HEK293 (cell line): ENCODE data around the gene PLCL1.

Source experiments
- CTCF ChIA-PET: fragments of 350-600 bp; formaldehyde crosslinking; extraction: SDS; loops from one replicate; lab custom pipeline; 2021; ENCODE audit warnings: antibody characterized with exemption; lab: Yijun Ruan, JAX
- POLR2A ChIA-PET: fragments of 300-600 bp; formaldehyde crosslinking; extraction: SDS; loops from one replicate; lab custom pipeline; 2020; ENCODE audit warnings: antibody characterized with exemption, inconsistent platforms; lab: Yijun Ruan, JAX
- H3K27ac ChIP-seq: fragments of 200-500 bp; sonication (Bioruptor generic); 2 replicates; pipeline ENCODE4 v1.5.1; 2014; ENCODE audit warnings: low read depth, low read length, control low read depth, inconsistent platforms; ENCODE audit errors: extremely low read depth
- H3K36me3 ChIP-seq, 2 experiments: fragments of 200-500 bp in 1 of 2; sonication (Bioruptor generic) in 1 of 2; 1 replicate in 1 of 2; 2 replicates in 1 of 2; pipeline ENCODE4 v1.5.1; 2014 to 2017; ENCODE audit warnings: inconsistent platforms in 2 of 2, low read length in 2 of 2; ENCODE audit not compliant: control insufficient read depth in 2 of 2, insufficient read depth in 1 of 2
- H3K4me1 ChIP-seq: fragments of 200-500 bp; sonication (Bioruptor generic); 2 replicates; pipeline ENCODE4 v1.5.1; 2014; ENCODE audit warnings: mild to moderate bottlenecking, low read length, inconsistent platforms; ENCODE audit not compliant: control insufficient read depth, insufficient read depth
- H3K4me3 ChIP-seq: 2 replicates; pipeline ENCODE4 v1.5.1; 2011; ENCODE audit warnings: low read depth, mild to moderate bottlenecking, control low read depth, low read length, moderate library complexity
- H3K9me3 ChIP-seq: fragments of 200-500 bp; sonication (Bioruptor generic); 2 replicates; pipeline ENCODE4 v1.5.1; 2014; ENCODE audit warnings: low read depth, low read length, inconsistent platforms; ENCODE audit not compliant: control insufficient read depth, insufficient read depth
- GFI1B ChIP-seq: fragments of 450-650 bp; formaldehyde crosslinking; IDR thresholded peaks from 2 replicates; pipeline ENCODE4 v1.5.1; 2016; ENCODE audit warnings: missing biosample characterization, missing genetic modification characterization
- KLF1 ChIP-seq: fragments of 450-650 bp; formaldehyde crosslinking; IDR thresholded peaks from 2 replicates; pipeline ENCODE4 v1.5.1; 2016; ENCODE audit warnings: missing biosample characterization, missing genetic modification characterization
- PATZ1 ChIP-seq: fragments of 450-650 bp; formaldehyde crosslinking; IDR thresholded peaks from 2 replicates; pipeline ENCODE4 v1.5.1; 2016; ENCODE audit warnings: missing biosample characterization, missing genetic modification characterization
- PBX3 ChIP-seq: sonication (generic); formaldehyde crosslinking; IDR thresholded peaks from 2 replicates; pipeline ENCODE4 v1.8.1; 2022; ENCODE audit warnings: mild to moderate bottlenecking, moderate library complexity, missing genetic modification reagents
- PRDM1 ChIP-seq: fragments of 450-650 bp; formaldehyde crosslinking; IDR thresholded peaks from 2 replicates; pipeline ENCODE4; 2016; ENCODE audit warnings: missing biosample characterization, missing genetic modification characterization
- SALL2 ChIP-seq: fragments of 450-650 bp; formaldehyde crosslinking; IDR thresholded peaks from 2 replicates; pipeline ENCODE4 v1.5.0; 2017; ENCODE audit warnings: missing biosample characterization, mild to moderate bottlenecking, missing genetic modification characterization, borderline replicate concordance
- ZBTB6 ChIP-seq: fragments of 450-650 bp; formaldehyde crosslinking; IDR thresholded peaks from 2 replicates; pipeline ENCODE4 v1.5.1; 2017; ENCODE audit warnings: missing biosample characterization, missing genetic modification characterization
- ZNF184 ChIP-seq: fragments of 450-650 bp; IDR thresholded peaks from 2 replicates; pipeline ENCODE4 v1.5.1; 2018; ENCODE audit warnings: missing biosample characterization, mild to moderate bottlenecking, missing genetic modification characterization
- ZNF2 ChIP-seq: fragments of 450-650 bp; formaldehyde crosslinking; IDR thresholded peaks from 2 replicates; pipeline ENCODE4 v1.5.1; 2016; ENCODE audit warnings: missing biosample characterization, missing genetic modification characterization
- ZNF214 ChIP-seq: fragments of 450-650 bp; formaldehyde crosslinking; IDR thresholded peaks from 2 replicates; pipeline ENCODE4 v1.5.1; 2017; ENCODE audit warnings: missing biosample characterization, mild to moderate bottlenecking, missing genetic modification characterization, borderline replicate concordance
- ZNF274 ChIP-seq, 2 experiments: fragments of 200-500 bp in 1 of 2; fragments of 450-650 bp in 1 of 2; sonication (Bioruptor generic) in 1 of 2; formaldehyde crosslinking in 1 of 2; IDR thresholded peaks; 2 replicates each; pipeline versions ENCODE4 v1.5.1 to v1.6.1; 2014 to 2016; ENCODE audit warnings: borderline replicate concordance in 1 of 2, inconsistent platforms in 1 of 2, low read length in 1 of 2, missing biosample characterization in 1 of 2, missing genetic modification characterization in 1 of 2
- ZNF354C ChIP-seq: fragments of 450-650 bp; formaldehyde crosslinking; IDR thresholded peaks from 2 replicates; pipeline ENCODE4 v1.5.1; 2016; ENCODE audit warnings: missing biosample characterization, missing genetic modification characterization, low read depth, borderline replicate concordance
- ZNF362 ChIP-seq: fragments of 450-650 bp; formaldehyde crosslinking; IDR thresholded peaks from 2 replicates; pipeline ENCODE4 v1.5.1; 2016; ENCODE audit warnings: missing biosample characterization, missing genetic modification characterization
- ZNF37A ChIP-seq: fragments of 450-650 bp; IDR thresholded peaks from 2 replicates; pipeline ENCODE4 v1.5.1; 2018; ENCODE audit warnings: missing biosample characterization, missing genetic modification characterization
- ZNF391 ChIP-seq: fragments of 450-650 bp; formaldehyde crosslinking; IDR thresholded peaks from 2 replicates; pipeline ENCODE4 v1.5.1; 2016; ENCODE audit warnings: low read depth, missing biosample characterization, missing genetic modification characterization, borderline replicate concordance
- ZNF433 ChIP-seq: fragments of 450-650 bp; formaldehyde crosslinking; IDR thresholded peaks from 2 replicates; pipeline ENCODE4 v1.5.1; 2016; ENCODE audit warnings: missing biosample characterization, missing genetic modification characterization, low read depth
- ZNF544 ChIP-seq: fragments of 450-650 bp; formaldehyde crosslinking; IDR thresholded peaks from 2 replicates; pipeline ENCODE4 v1.5.0; 2017; ENCODE audit warnings: missing biosample characterization, missing genetic modification characterization
- ZNF639 ChIP-seq: fragments of 450-650 bp; formaldehyde crosslinking; IDR thresholded peaks from 2 replicates; pipeline ENCODE4 v1.5.1; 2016; ENCODE audit warnings: missing biosample characterization, missing genetic modification characterization
- ZNF747 ChIP-seq: fragments of 450-650 bp; formaldehyde crosslinking; IDR thresholded peaks from 2 replicates; pipeline ENCODE4 v1.5.1; 2016; ENCODE audit warnings: missing biosample characterization, missing genetic modification characterization
- ZNF768 ChIP-seq: fragments of 450-650 bp; formaldehyde crosslinking; IDR thresholded peaks from 2 replicates; pipeline ENCODE4 v1.5.1; 2018; ENCODE audit warnings: missing biosample characterization, mild to moderate bottlenecking, missing genetic modification characterization
- ZNF830 ChIP-seq: fragments of 450-650 bp; IDR thresholded peaks from 2 replicates; pipeline ENCODE4 v1.5.0; 2018; ENCODE audit warnings: missing biosample characterization, missing genetic modification characterization, low read depth, mild to moderate bottlenecking, moderate library complexity

The PLCL1 gene

GRCh38 chr2:198016243-198016642, 211.8 kb downstream of the PLCL1 start (continued):
- TF ChIP-seq ZNF768 (tag by site-specific recombination) (no peak), PATZ1 (tag by site-specific recombination) (no peak), ZNF184 (tag by site-specific recombination) (no peak), ZNF639 (no peak), ZNF433 (tag by site-specific recombination) (no peak)

- no peaks in the 10 kb centered on the region for H3K36me3 ChIP-seq
- no peak overlapping the region for H3K4me3 ChIP-seq
- no peaks in the 10 kb centered on the region for H3K4me1 ChIP-seq
- TF ChIP-seq ZNF37A (tag by site-specific recombination) (no peak), PRDM1 (no peak), ZNF274 (IDR thresholded peaks at IDR 0.05; ENCODE audit: low read length) (no peak), ZNF274 (tag by site-specific recombination; IDR thresholded peaks at IDR 0.05; ENCODE audit: borderline replicate concordance) (no peak), ZBTB6 (tag by site-specific recombination) (no peak), SALL2 (tag by site-specific recombination) (no peak), ZNF830 (tag by site-specific recombination) (no peak), GFI1B (tag by site-specific recombination) (no peak), PBX3 (no peak), ZNF747 (tag by site-specific recombination) (no peak), ZNF214 (tag by site-specific recombination) (no peak), ZNF2 (tag by site-specific recombination) (no peak), ZNF433 (tag by site-specific recombination) (no peak), KLF1 (tag by site-specific recombination) (no peak), ZNF391 (tag by site-specific recombination) (no peak), ZNF544 (tag by site-specific recombination) (no peak), ZNF362 (no peak), ZNF354C (no peak)
- POLR2A ChIA-PET = no interaction called here
- CTCF ChIA-PET = interaction anchor here (1.1 kb wide), 1 partner anchor 115 kb away, joined by 3 read pairs; no protein-coding TSS in a partner anchor
- no peak overlapping the region for H3K27ac ChIP-seq
- no peaks in the 10 kb centered on the region for H3K9me3 ChIP-seq
Measured at GRCh38 chr2:198017068-198017467, 212.7 kb downstream of the PLCL1 start.
